NCI-H2029 (cell line): Measurements from ENCODE around the gene MACF1.
"Not testable (repeated sequence)": the region's sequence is repeated elsewhere in the genome, so short reads cannot be mapped to it uniquely, and the experiment has no call there.

Experiments
- DNase-seq: peaks from one replicate; lab custom pipeline; 2025; lab: John Stamatoyannopoulos, UW

The MACF1 gene

DNA sequence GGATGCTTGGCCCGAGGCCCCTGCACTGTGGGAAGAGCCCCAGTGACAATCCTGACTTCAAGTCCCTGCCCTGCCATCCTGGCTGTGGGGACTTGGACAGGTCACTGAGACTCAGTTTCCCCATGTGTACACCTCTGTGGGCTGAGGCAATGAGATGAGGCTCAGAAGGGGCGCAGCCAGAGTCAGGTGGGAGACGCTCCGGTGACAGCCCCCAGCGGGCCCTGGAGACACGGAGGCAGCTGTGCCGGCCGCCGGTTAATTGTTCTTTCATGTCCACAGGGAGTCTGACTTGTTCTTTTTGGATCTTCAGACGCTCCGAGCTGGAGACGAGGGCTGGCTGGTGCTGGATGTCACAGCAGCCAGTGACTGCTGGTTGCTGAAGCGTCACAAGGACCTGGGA is 307.0 kb downstream of the MACF1 start:
- not testable (repeated sequence) for DNase-seq

DNA sequence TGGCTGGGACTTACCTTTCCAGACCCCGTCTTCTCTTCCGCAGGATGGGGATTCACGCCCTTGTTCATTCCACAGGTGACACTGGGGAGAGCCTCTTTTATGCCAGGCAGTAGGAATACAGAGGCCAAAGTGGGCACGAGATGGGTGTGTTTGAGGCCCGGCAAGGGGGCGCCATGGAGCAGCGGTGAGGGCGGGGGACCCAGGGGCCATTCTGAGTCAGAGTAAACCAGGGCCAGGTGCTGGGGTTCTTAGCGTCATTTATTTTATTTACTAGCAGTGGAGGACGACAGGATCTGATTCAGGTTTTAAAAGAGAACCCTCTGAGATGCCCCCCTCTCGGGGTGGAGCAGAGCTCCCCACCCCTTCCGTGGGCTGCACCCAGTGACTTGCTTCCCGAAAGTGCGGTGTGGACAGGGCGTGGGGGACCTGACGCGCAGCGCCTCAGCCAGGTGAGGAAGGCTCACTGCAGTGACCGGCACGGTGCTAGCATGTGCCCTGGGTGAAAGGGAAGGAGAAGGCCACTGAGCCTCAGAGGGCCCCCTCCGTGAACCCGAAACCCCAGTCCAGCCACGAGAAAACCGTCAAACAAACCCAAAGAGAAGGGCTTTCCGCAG is 307.8 kb downstream of the MACF1 start:
- not testable (repeated sequence) for DNase-seq

DNA sequence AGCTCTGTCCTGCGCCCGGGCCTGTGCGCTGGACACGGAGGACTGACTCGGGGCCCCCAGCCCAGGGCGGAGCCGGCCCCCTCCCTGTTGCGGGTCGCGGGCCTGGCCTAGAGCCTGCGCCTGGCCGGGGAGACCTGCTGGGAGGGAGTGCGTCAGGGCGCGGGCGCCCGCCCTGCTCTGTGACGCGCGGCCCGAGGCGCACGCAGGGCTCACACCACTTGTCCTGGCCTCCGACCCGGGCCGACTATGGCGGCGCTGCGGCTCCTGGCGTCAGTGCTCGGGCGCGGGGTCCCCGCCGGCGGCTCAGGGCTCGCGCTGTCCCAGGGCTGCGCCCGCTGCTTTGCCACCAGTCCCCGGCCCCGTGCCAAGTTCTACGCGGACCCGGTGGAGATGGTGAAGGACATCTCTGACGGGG is 310.2 kb downstream of the MACF1 start:
- DNase-seq: not testable (repeated sequence)

GRCh38 chr1:39515131-39516086 is 310.9 kb downstream of the MACF1 start:
- DNase-seq: not testable (repeated sequence)

GRCh38 chr1:39516841-39517240 is 312.3 kb downstream of the MACF1 start:
- not testable (repeated sequence) for DNase-seq

GRCh38 chr1:39517936-39518335 is 313.4 kb downstream of the MACF1 start:
- not testable (repeated sequence) for DNase-seq

- DNase-seq: not testable (repeated sequence)
Observed at GRCh38 chr1:39519376-39519775, 314.9 kb downstream of the MACF1 start.

DNA sequence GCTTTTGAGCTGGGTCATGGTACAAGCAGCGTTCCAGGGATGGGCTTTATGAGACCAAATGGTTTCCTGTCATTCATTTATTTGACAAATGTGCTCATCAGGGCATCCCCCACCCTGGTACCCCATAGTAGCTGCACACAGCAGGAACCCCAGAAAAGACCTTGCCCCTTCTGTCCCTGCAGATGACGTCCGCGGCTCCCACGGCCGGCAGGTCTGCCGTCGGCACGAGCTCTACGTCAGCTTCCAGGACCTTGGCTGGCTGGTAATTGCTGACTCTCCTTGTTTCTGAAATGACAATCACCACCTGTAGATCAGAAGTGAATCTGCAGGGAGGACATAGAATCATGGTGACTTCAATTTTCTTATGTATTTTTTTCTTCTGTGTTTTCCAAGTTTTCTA is 317.7 kb downstream of the MACF1 start:
- not testable (repeated sequence) for DNase-seq

- no peak for DNase-seq
Observed at GRCh38 chr1:39522661-39523567, 318.4 kb downstream of the MACF1 start.

- DNase-seq: no peak
Observed at GRCh38 chr1:39524171-39524570, 319.7 kb downstream of the MACF1 start.

DNA sequence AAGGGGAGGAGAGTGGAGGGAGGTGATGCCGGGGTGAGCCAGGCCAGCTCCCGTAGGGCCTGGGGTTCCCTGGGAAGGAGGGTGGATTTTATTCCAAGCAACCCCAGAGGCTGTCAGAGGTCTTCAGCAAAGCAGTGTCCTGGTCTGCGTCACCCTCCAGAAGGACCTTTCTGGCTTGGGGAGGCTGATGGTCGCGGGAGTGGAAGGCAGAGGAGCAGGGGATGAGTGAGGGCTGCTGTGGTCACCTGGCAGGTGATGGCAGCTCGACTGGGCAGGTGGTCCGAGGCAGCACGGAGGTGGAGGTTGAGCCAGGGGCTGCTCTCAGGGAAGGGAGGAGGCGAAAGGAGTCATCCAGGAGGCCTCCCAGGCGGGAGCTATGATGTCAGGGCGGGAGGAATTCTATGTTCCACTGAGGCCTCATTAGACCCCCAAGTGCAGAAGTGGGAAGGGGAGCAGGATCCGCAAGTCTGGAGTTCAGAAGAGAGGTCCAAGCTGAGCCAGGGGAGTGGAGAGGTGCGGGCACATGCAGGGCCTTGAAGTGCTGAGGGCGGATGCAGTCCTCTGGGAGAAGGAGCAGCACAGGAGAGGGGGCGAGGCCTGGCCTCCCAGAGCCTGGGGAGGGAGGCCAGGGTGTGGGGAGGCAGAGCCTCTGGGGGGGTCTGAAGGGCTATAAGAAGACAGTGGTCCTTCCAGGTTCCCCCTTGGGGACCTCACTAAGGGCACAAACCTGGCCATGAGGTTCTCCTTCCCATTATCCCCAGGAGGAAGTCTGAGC is 320.3 kb downstream of the MACF1 start:
- DNase-seq: no peak

GRCh38 chr1:39525366-39526165 is 321.1 kb downstream of the MACF1 start:
- DNase-seq: no peak

DNA sequence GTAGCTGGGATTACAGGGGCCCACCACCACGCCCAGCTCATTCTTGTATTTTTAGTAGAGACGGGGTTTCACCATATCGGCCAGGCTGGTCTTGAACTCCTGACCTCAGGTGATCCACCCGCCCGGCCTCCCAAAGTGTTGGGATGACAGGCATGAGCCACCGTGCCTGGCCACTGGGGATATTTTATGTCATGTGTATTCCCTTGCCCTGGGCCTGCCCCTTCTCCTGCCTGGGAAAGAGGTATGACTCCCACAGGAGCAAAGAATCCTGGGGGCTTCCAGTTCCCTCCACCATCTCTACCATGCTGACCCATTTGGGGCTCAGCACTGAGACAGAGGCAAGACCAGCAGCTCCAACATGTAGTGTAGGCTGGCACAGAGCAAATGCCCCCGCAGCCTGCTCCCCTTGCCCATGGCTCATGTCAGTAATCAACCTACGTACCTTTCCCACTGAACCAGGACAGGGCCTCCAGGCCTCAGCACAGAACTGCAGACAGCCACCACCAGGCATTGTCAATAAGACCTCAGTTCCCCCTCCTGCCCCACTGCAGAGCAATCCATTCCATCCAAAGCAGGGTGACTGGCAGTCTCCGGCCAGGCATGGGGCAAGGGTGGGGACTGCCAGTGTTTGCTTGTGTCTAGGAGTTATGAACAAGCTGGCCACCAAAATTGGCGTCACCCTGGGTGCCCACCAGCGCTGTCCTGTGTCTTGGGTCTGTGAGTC is 322.1 kb downstream of the MACF1 start:
- no peak for DNase-seq

- DNase-seq: peak; percentile 100
Observed at GRCh38 chr1:39527190-39527579, 322.7 kb downstream of the MACF1 start.

DNA sequence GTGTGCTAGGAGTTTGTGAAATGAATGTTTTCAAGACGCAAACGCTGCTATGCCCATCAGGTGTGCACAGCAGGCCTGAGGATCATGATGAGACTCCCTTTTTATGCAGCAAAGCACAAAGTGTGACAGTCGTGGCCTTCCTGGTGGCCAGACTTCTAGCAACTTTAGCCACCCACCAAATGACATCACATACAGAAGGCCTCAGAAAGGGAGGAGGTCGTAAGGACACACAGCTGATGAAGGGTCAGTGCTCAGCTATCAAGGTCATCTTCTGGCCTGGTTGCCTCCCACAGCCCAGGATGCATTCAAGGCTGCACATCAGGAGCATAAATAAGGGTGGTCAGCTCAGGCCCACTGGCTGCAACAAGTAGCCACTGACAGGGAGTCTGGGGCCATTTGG is 323.6 kb downstream of the MACF1 start:
- no peak for DNase-seq

DNA sequence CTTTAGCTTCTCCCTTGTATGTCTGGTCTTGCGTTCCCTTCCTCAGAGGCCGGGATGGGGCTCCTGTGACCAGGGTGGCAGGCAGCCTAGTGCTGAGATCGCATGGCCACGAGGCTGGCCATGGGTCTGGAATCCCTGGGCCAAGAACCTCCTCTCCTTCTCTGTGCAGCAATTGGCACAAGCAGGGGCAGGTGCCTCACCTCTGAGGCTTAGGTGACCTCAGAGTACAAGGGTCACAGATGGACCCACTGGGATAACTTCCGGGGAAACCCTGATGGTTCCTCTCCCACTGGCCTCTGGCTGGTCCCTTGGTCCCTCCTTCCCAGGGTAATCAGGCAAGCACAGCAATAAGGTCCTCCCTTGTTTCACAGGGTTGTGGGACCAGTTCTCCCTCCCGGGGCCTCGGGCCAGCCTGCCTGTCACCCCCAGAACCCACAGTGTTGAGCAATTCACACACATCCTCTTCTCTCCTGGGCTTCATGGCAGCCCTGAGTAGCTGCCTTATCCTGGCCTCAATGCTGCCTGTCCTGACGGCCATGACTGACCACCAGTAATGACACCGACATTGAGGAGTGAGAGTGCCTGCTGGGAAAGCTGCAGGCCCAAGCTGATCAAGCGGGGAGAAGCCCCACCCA is 325.5 kb downstream of the MACF1 start:
- no peak for DNase-seq

DNA sequence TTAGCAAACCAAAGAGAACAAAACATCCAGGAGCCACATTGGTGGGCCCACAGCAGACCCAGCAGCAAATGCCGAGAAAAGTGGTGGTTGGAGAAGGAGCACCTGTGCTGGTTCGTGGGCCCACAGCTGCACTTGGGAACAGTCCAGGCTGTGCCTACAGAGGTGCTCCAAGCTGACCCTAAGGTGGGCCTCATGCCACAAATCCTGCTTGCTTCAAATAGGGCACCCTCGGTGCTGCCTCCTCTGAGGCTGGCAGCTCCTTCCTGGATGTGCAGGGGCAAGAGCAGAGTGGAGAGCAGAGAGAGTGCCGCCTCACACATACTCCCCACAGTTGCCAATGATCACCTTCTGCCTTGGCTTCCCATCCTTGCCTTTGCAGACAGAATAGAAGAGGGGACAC is 327.0 kb downstream of the MACF1 start:
- DNase-seq: no peak

DNA sequence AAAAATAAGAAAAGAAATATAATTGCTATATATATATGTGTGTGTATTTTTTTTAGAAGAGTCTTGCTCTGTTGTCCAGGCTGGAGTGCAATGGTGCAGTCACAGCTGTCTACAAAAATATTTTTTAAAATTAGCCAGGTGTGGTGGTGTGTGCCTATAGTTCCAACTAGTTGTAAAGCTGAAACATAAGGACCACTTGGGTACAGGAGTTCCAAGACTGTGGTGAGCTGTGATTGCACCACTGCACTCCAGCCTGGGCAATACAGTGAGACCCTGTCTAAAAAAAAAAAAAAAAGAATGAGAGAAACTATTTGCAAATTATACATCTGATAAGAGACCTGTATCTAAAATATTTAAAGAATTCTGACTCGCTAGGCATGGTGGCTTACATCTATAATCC is 328.9 kb downstream of the MACF1 start:
- DNase-seq: no peak
